ENCODE data around the gene PPRC1.
A peak's percentile ranks its signal among the peaks of the same experiment; 100 is the strongest.
"Not testable (repeated sequence)": the region's sequence is repeated elsewhere in the genome, so short reads cannot be mapped to it uniquely, and the experiment has no call there.

The PPRC1 gene

GRCh38 chr10:102147561-102147960, 14.7 kb downstream of the PPRC1 start:
- DNase-seq: no peak

GRCh38 chr10:102148275-102148674, 15.4 kb downstream of the PPRC1 start:
- DNase-seq: no peak

GRCh38 chr10:102150970-102151773, 18.3 kb downstream of the PPRC1 start:
- no peak for DNase-seq

GRCh38 chr10:102151774-102152544, 19.1 kb downstream of the PPRC1 start, which contains the start of gene NOLC1:
Gene NOLC1, plus strand, starts transcription at chr10:102152389. Its CDS starts 22 bp downstream, at chr10:102152411.
- DNase-seq: peak; percentile 94

GRCh38 chr10:102152545-102152890, 19.7 kb downstream of the PPRC1 start:
- no peak for DNase-seq

- no peak for DNase-seq
These were observed 20.3 kb downstream of the PPRC1 start for GRCh38 chr10:102153093-102153620.

GRCh38 chr10:102154466-102155116, 21.8 kb downstream of the PPRC1 start:
- DNase-seq: no peak

- no peak for DNase-seq
These were observed 24.4 kb downstream of the PPRC1 start for GRCh38 chr10:102157224-102157623.

- DNase-seq: no peak
These were observed 26.3 kb downstream of the PPRC1 start for GRCh38 chr10:102159051-102159597.

GRCh38 chr10:102159831-102160230, 27.0 kb downstream of the PPRC1 start:
- no peak for DNase-seq

- DNase-seq: no peak
These were observed 30.6 kb downstream of the PPRC1 start for GRCh38 chr10:102163342-102163989.

GRCh38 chr10:102167861-102168260, 35.0 kb downstream of the PPRC1 start:
- DNase-seq: no peak

- no peak for DNase-seq
These were observed 37.8 kb downstream of the PPRC1 start for GRCh38 chr10:102170602-102171001.

- DNase-seq: no peak
These were observed 39.4 kb downstream of the PPRC1 start for GRCh38 chr10:102172288-102172687.

- DNase-seq: no peak
These were observed 42.6 kb downstream of the PPRC1 start for GRCh38 chr10:102175415-102175814.

GRCh38 chr10:102184606-102185005, 51.8 kb downstream of the PPRC1 start:
- no peak for DNase-seq

GRCh38 chr10:102185272-102185671, 52.4 kb downstream of the PPRC1 start:
- no peak for DNase-seq

- DNase-seq: no peak
These were observed 53.1 kb downstream of the PPRC1 start for GRCh38 chr10:102185811-102186527.

GRCh38 chr10:102188298-102188940, 55.6 kb downstream of the PPRC1 start:
- no peak for DNase-seq

- not testable (repeated sequence) for DNase-seq
These were observed 56.4 kb downstream of the PPRC1 start for GRCh38 chr10:102188941-102189898.
